PC-9 (cell line): ENCODE measurements around the gene PATL2. TPM values are rescaled to one million over a fixed set of nuclear protein-coding genes. Genes with fewer than 3 reads are reported as not detected.
"Not testable (repeated sequence)": the region's sequence is repeated elsewhere in the genome, so short reads cannot be mapped to it uniquely, and the experiment has no call there.

Source experiments
- BruUV-seq: library from RNA; stranded (reverse); fragments of 400-500 nt; replicated peaks from 2 replicates; lab custom pipeline; 2021; lab: Mats Ljungman, UMichigan
- CTCF ChIA-PET: fragments of 300-600 bp; sonication (Branson Sonifier 250); formaldehyde crosslinking; loops from one replicate; lab custom pipeline; 2022; ENCODE audit warnings: antibody characterized with exemption; lab: Charles Lee
- POLR2A ChIA-PET: fragments of 300-600 bp; sonication (Branson Sonifier 250); formaldehyde crosslinking; loops from one replicate; lab custom pipeline; 2022; ENCODE audit warnings: antibody characterized with exemption; ENCODE audit not compliant: unreplicated experiment; lab: Charles Lee
- DNase-seq, 2 experiments: peaks; one replicate each; pipeline versions ENCODE4 v3.0.0 to v3.0.0-alpha.2; 2015 to 2022; ENCODE audit warnings: mixed read lengths in 1 of 2
- H2AFZ ChIP-seq: fragments of 200-600 bp; sonication (generic); 2 replicates; pipeline ENCODE4 v1.8.1; 2017; ENCODE audit warnings: antibody characterized with exemption
- H3F3A ChIP-seq: fragments of 200-600 bp; sonication (generic); 2 replicates; pipeline ENCODE4 v1.8.1; 2017; ENCODE audit warnings: antibody characterized with exemption, mild to moderate bottlenecking, low read depth; ENCODE audit not compliant: insufficient read depth
- H3K27ac ChIP-seq: fragments of 200-600 bp; sonication (generic); 2 replicates; pipeline ENCODE4 v1.6.1; 2016; ENCODE audit warnings: mixed run types
- H3K27me3 ChIP-seq: fragments of 200-600 bp; sonication (generic); 2 replicates; pipeline ENCODE4 v1.6.1; 2016; ENCODE audit warnings: low read depth, mixed run types; ENCODE audit not compliant: insufficient read depth
- H3K36me3 ChIP-seq: fragments of 200-600 bp; sonication (generic); 2 replicates; pipeline ENCODE4 v1.6.1; 2016; ENCODE audit warnings: low read depth, mixed run types
- H3K4me1 ChIP-seq: fragments of 200-600 bp; sonication (generic); replicated peaks from 2 replicates; pipeline ENCODE4 v1.6.1; 2016; ENCODE audit warnings: mixed run types; ENCODE audit not compliant: insufficient read depth
- H3K4me2 ChIP-seq: fragments of 200-600 bp; sonication (generic); 2 replicates; pipeline ENCODE4 v1.6.1; 2017; ENCODE audit warnings: mixed run types
- H3K4me3 ChIP-seq: fragments of 200-600 bp; sonication (generic); 2 replicates; pipeline ENCODE4 v1.6.1; 2016; ENCODE audit warnings: mixed run types
- H3K79me2 ChIP-seq: fragments of 200-600 bp; sonication (generic); 2 replicates; pipeline ENCODE4 v1.6.1; 2017; ENCODE audit warnings: low read depth, mixed run types
- H3K9me2 ChIP-seq: fragments of 200-600 bp; sonication (generic); 2 replicates; pipeline ENCODE4 v1.8.1; 2017; ENCODE audit warnings: mild to moderate bottlenecking; ENCODE audit not compliant: insufficient read depth
- H3K9me3 ChIP-seq: fragments of 200-600 bp; sonication (generic); 2 replicates; pipeline ENCODE4 v1.8.1; 2016; ENCODE audit warnings: low read depth; ENCODE audit not compliant: insufficient read depth
- H4K20me1 ChIP-seq: fragments of 200-600 bp; sonication (generic); 2 replicates; pipeline ENCODE4 v1.8.1; 2017; ENCODE audit not compliant: insufficient read depth
- CTCF ChIP-seq: fragments of 200-600 bp; sonication (generic); conservative IDR thresholded peaks from 2 replicates; pipeline ENCODE4 v1.6.1; 2017; ENCODE audit warnings: mixed run types, antibody characterized with exemption, mild to moderate bottlenecking, moderate library complexity
- EZH2 ChIP-seq: fragments of 200-600 bp; sonication (generic); IDR thresholded peaks from 2 replicates; pipeline ENCODE4 v1.8.0; 2017; ENCODE audit warnings: antibody characterized with exemption, low read depth
- intact Hi-C: fragments of 100-400 bp; cut with micrococcal nuclease; formaldehyde crosslinking; loops from one replicate; pipeline ENCODE4 v1.10.0; 2022; ENCODE audit not compliant: unreplicated experiment
- total RNA-seq: library from RNA; stranded (reverse); gene quantifications from 2 replicates; pipeline ENCODE4 v1.2.3, GENCODE V29; 2021

PATL2 gene
- total RNA-seq, 1 experiment from 2014 or later: 0.61 TPM

GRCh38 chr15:44695294-44695693, 15.8 kb downstream of the PATL2 start:
- no peaks in the 10 kb centered on the region for H4K20me1 ChIP-seq

GRCh38 chr15:44694416-44694815, 16.7 kb downstream of the PATL2 start:
- no peaks in the 10 kb centered on the region for H3K27me3 ChIP-seq
- H3K27ac ChIP-seq: no peak overlapping the region
- POLR2A ChIA-PET: no interaction called here
- H3K4me2 ChIP-seq: no peak overlapping the region
- no peaks in the 10 kb centered on the region for H3K4me1 ChIP-seq
- DNase-seq: no peak
- no peaks in the 10 kb centered on the region for H3K79me2 ChIP-seq
- no peaks in the 10 kb centered on the region for H4K20me1 ChIP-seq
- H3K9me2 ChIP-seq: no peaks in the 10 kb centered on the region
- H2AFZ ChIP-seq: no peak overlapping the region
- CTCF ChIA-PET: no interaction called here
- no peaks in the 10 kb centered on the region for H3F3A ChIP-seq
- no peak overlapping the region for H3K4me3 ChIP-seq
- BruUV-seq: no TSS peak
- TF ChIP-seq CTCF (no peak), EZH2 (no peak)
- H3K36me3 ChIP-seq: no peaks in the 10 kb centered on the region
- intact Hi-C loops: no loop called here
- H3K9me3 ChIP-seq: no peaks in the 10 kb centered on the region

More at GRCh38 chr15:44695294-44695693, 15.8 kb downstream of the PATL2 start:
- Histone ChIP-seq H2AFZ (no peak overlapping the region), H3K79me2 (no peaks in the 10 kb centered on the region), H3K4me3 (no peak overlapping the region), H3K4me2 (no peak overlapping the region), H3K9me2 (no peaks in the 10 kb centered on the region), H3K27me3 (no peaks in the 10 kb centered on the region), H3F3A (no peaks in the 10 kb centered on the region), H3K4me1 (no peaks in the 10 kb centered on the region), H3K36me3 (no peaks in the 10 kb centered on the region), H3K27ac (no peak overlapping the region), H3K9me3 (no peaks in the 10 kb centered on the region)
- BruUV-seq: no TSS peak
- intact Hi-C loops: no loop called here
- no peak for TF ChIP-seq EZH2
- TF ChIP-seq CTCF: no peak
- ChIA-PET POLR2A (no interaction called here), CTCF (no interaction called here)
- DNase-seq: no peak

GRCh38 chr15:44692659-44693058, 18.5 kb downstream of the PATL2 start:
- Histone ChIP-seq H3K4me3 (no peak overlapping the region), H3F3A (no peaks in the 10 kb centered on the region), H3K79me2 (no peaks in the 10 kb centered on the region), H2AFZ (no peak overlapping the region), H3K4me2 (no peak overlapping the region), H3K27ac (no peak overlapping the region), H4K20me1 (no peaks in the 10 kb centered on the region), H3K9me2 (no peaks in the 10 kb centered on the region), H3K9me3 (no peaks in the 10 kb centered on the region), H3K27me3 (no peaks in the 10 kb centered on the region), H3K4me1 (no peaks in the 10 kb centered on the region), H3K36me3 (no peaks in the 10 kb centered on the region)
- TF ChIP-seq EZH2 (no peak), CTCF (no peak)
- BruUV-seq: no TSS peak
- CTCF ChIA-PET: no interaction called here
- POLR2A ChIA-PET: interaction anchor here (0.6 kb wide), 1 partner anchor 744 kb away, joined by 3 read pairs; no protein-coding TSS in a partner anchor
- intact Hi-C loops: no loop called here
- DNase-seq: no peak

GRCh38 chr15:44690245-44690644, 20.9 kb downstream of the PATL2 start:
- intact Hi-C loops, H3K79me2 ChIP-seq, H3K4me2 ChIP-seq, H3K4me1 ChIP-seq, DNase-seq, H3K27ac ChIP-seq, POLR2A ChIA-PET, BruUV-seq, H3K36me3 ChIP-seq, CTCF ChIA-PET, H3K27me3 ChIP-seq, H3F3A ChIP-seq, H3K9me3 ChIP-seq, H4K20me1 ChIP-seq, H3K4me3 ChIP-seq, H2AFZ ChIP-seq, H3K9me2 ChIP-seq: not testable (repeated sequence)

- intact Hi-C loops, H3K4me1 ChIP-seq, H3F3A ChIP-seq, H3K9me2 ChIP-seq, H3K79me2 ChIP-seq, H3K4me3 ChIP-seq, H3K9me3 ChIP-seq, BruUV-seq, CTCF ChIA-PET, H3K27ac ChIP-seq, H3K4me2 ChIP-seq, H3K36me3 ChIP-seq, H4K20me1 ChIP-seq, DNase-seq, POLR2A ChIA-PET, H3K27me3 ChIP-seq, H2AFZ ChIP-seq: not testable (repeated sequence)
These were observed 21.8 kb downstream of the PATL2 start for GRCh38 chr15:44689318-44689717.
